Keratinocyte (primary cell): ENCODE data around the gene RELB. TPM values are rescaled to one million over a fixed set of nuclear protein-coding genes. Genes with fewer than 3 reads are reported as not detected.

Experiments
- DNase-seq: peaks from one replicate; pipeline ENCODE4 v3.0.0-alpha.2; 2011; ENCODE audit warnings: low read depth, missing footprints, low spot score
- FAIRE-seq: peaks from 2 replicates; lab custom pipeline; 2011; peaks lifted over from hg19 to GRCh38; lab: Jason Lieb, UNC
- H2AFZ ChIP-seq: 2 replicates; pipeline ENCODE4 v1.6.0; 2012; ENCODE audit warnings: low read length, control low read depth, inconsistent platforms; ENCODE audit not compliant: control insufficient read depth
- H3K27ac ChIP-seq: 2 replicates; pipeline ENCODE4 v1.5.1; 2011; ENCODE audit warnings: low read length; ENCODE audit not compliant: control insufficient read depth, insufficient read depth
- H3K27me3 ChIP-seq: 3 replicates; pipeline ENCODE4 v1.6.0; 2011; ENCODE audit warnings: low read length; ENCODE audit not compliant: control insufficient read depth, insufficient read depth; ENCODE audit errors: extremely low read depth
- H3K36me3 ChIP-seq, 2 experiments: 2 replicates in 1 of 2; 3 replicates in 1 of 2; pipeline ENCODE4 v1.5.1; 2011; ENCODE audit warnings: low read length in 2 of 2, mild to moderate bottlenecking in 1 of 2; ENCODE audit not compliant: control insufficient read depth in 2 of 2, insufficient read depth in 2 of 2; ENCODE audit errors: extremely low read depth in 1 of 2
- H3K4me1 ChIP-seq: 3 replicates; pipeline ENCODE4 v1.5.1; 2011; ENCODE audit warnings: low read length; ENCODE audit not compliant: control insufficient read depth, insufficient read depth; ENCODE audit errors: extremely low read depth
- H3K4me2 ChIP-seq: 3 replicates; pipeline ENCODE4 v1.6.0; 2011; ENCODE audit warnings: low read depth, low read length; ENCODE audit not compliant: control insufficient read depth, insufficient read depth; ENCODE audit errors: extremely low read depth
- H3K4me3 ChIP-seq, 3 experiments: fragments of 200-600 bp in 1 of 3; sonication (generic) in 1 of 3; 2 replicates in 2 of 3; 3 replicates in 1 of 3; pipeline ENCODE4 v1.5.1; 2011 to 2016; ENCODE audit warnings: low read length in 3 of 3, mild to moderate bottlenecking in 3 of 3, control low read depth in 2 of 3, inconsistent platforms in 1 of 3, low read depth in 1 of 3, mixed read lengths in 1 of 3, mixed run types in 1 of 3, moderate library complexity in 1 of 3; ENCODE audit not compliant: control insufficient read depth in 2 of 3, insufficient read depth in 2 of 3; ENCODE audit errors: extremely low read depth in 1 of 3
- H3K79me2 ChIP-seq: 2 replicates; pipeline ENCODE4 v1.6.0; 2012; ENCODE audit warnings: low read length; ENCODE audit not compliant: control insufficient read depth, insufficient read depth
- H3K9ac ChIP-seq: 3 replicates; pipeline ENCODE4 v1.6.0; 2011; ENCODE audit warnings: low read length; ENCODE audit not compliant: control insufficient read depth, insufficient read depth; ENCODE audit errors: extremely low read depth
- H3K9me1 ChIP-seq: 3 replicates; pipeline ENCODE4 v1.6.0; 2011; ENCODE audit warnings: low read length; ENCODE audit not compliant: control insufficient read depth, insufficient read depth; ENCODE audit errors: extremely low read depth
- H3K9me3 ChIP-seq: 2 replicates; pipeline ENCODE4 v1.5.1; 2012; ENCODE audit warnings: low read depth, low read length; ENCODE audit not compliant: control insufficient read depth
- H4K20me1 ChIP-seq: 3 replicates; pipeline ENCODE4 v1.6.0; 2011; ENCODE audit warnings: low read length; ENCODE audit not compliant: control insufficient read depth, insufficient read depth; ENCODE audit errors: extremely low read depth
- CTCF ChIP-seq, 3 experiments: IDR thresholded peaks in 1 of 3; conservative IDR thresholded peaks in 1 of 3; optimal IDR thresholded peaks in 1 of 3; 2 replicates in 2 of 3; 3 replicates in 1 of 3; pipeline versions ENCODE3 to v1.5.1; 2011; ENCODE audit warnings: low read length in 3 of 3, mild to moderate bottlenecking in 3 of 3, moderate library complexity in 2 of 3, control low read depth in 1 of 3, inconsistent platforms in 1 of 3; ENCODE audit not compliant: insufficient read depth in 2 of 3; ENCODE audit errors: extremely low read depth in 1 of 3
- EZH2 ChIP-seq: IDR thresholded peaks from one replicate; pipeline ENCODE4 v1.6.1; 2012; ENCODE audit warnings: inconsistent platforms, mild to moderate bottlenecking, low read length, moderate library complexity
- dilution Hi-C: fragments of 300-500 bp; cut with MboI; formaldehyde crosslinking; loops from one replicate; pipeline ENCODE4 v1.7.0; 2020; ENCODE audit warnings: low sequenced_read_pairs; ENCODE audit not compliant: extremely low pct_ligation_motif_present
- polyA plus RNA-seq, 5 experiments: library from polyadenylated mRNA; depleted of rRNA in 3 of 5; stranded (reverse) in 3 of 5; stranded (forward) in 1 of 5; unstranded in 1 of 5; fragments of >200 nt; gene quantifications; 1 replicate in 1 of 5; 2 replicates in 3 of 5; 3 replicates in 1 of 5; pipeline versions ENCODE4 v1.2.1 to v1.2.3, GENCODE V29; 2011 to 2012; ENCODE audit warnings: missing spikeins in 2 of 5, low read depth in 1 of 5, low replicate concordance in 1 of 5

RELB gene
- polyA plus RNA-seq, 1 donor (not counting 4 experiments of a cell fraction or from before 2014, with no cell fraction given), result 3.6 TPM

GRCh38 chr19:45023048-45023447 lies 21.8 kb downstream of the RELB start:
- TF ChIP-seq CTCF (optimal IDR thresholded peaks at IDR 0.05 in 1 of 3, IDR thresholded peaks at IDR 0.05 in 1 of 3, conservative IDR thresholded peaks at IDR 0.05 in 1 of 3; ENCODE audit: extremely low read depth in 1 of 3, insufficient read depth in 2 of 3, low read length in 3 of 3) (no peak), EZH2 (no peak)
- no peaks in the 10 kb centered on the region for H3K27me3 ChIP-seq
- H3K36me3 ChIP-seq, result peaks cover 2 to 3% of the 10 kb centered on the region in 2 experiments
- DNase-seq (no peak), FAIRE-seq (no peak)
- no peaks in the 10 kb centered on the region for H3K4me1 ChIP-seq
- H3K9me3 ChIP-seq, result no peaks in the 10 kb centered on the region
- no peak overlapping the region for H3K4me3 ChIP-seq
- no peaks in the 10 kb centered on the region for H4K20me1 ChIP-seq
- H3K27ac ChIP-seq, result no peak overlapping the region
- no peak overlapping the region for H3K9ac ChIP-seq
- no peak overlapping the region for H3K4me2 ChIP-seq
- H3K79me2 ChIP-seq, result no peaks in the 10 kb centered on the region
- H2AFZ ChIP-seq, result no peak overlapping the region
- no peaks in the 10 kb centered on the region for H3K9me1 ChIP-seq
- dilution Hi-C loops, result no loop called here

- H3K9me1 ChIP-seq, result no peaks in the 10 kb centered on the region
- no peak overlapping the region for H3K9ac ChIP-seq
- no peak overlapping the region for H3K27ac ChIP-seq
- no peaks in the 10 kb centered on the region for H3K4me1 ChIP-seq
- no peaks in the 10 kb centered on the region for H3K27me3 ChIP-seq
- dilution Hi-C loops, result no loop called here
- FAIRE-seq, result no peak
- TF ChIP-seq CTCF (optimal IDR thresholded peaks at IDR 0.05 in 1 of 3, IDR thresholded peaks at IDR 0.05 in 1 of 3, conservative IDR thresholded peaks at IDR 0.05 in 1 of 3; ENCODE audit: extremely low read depth in 1 of 3, insufficient read depth in 2 of 3, low read length in 3 of 3), result no peak
- no peak for TF ChIP-seq EZH2
- H3K4me2 ChIP-seq, result no peak overlapping the region
- H4K20me1 ChIP-seq, result no peaks in the 10 kb centered on the region
- no peaks in the 10 kb centered on the region for H3K9me3 ChIP-seq
- H3K79me2 ChIP-seq, result no peaks in the 10 kb centered on the region
- no peak for DNase-seq
- peaks cover 3 to 12% of the 10 kb centered on the region in 2 experiments for H3K36me3 ChIP-seq
- no peak overlapping the region for H3K4me3 ChIP-seq
- H2AFZ ChIP-seq, result no peak overlapping the region
These were observed 24.0 kb downstream of the RELB start for GRCh38 chr19:45025264-45025663.
